Epithelial cell of proximal tubule (primary cell): ENCODE results near the gene KLHL40. TPM values are rescaled to one million over a fixed set of nuclear protein-coding genes. Genes with fewer than 3 reads are reported as not detected.

Experiments
- DNase-seq: peaks from one replicate; pipeline ENCODE4 v3.0.0-alpha.2; 2011; ENCODE audit warnings: low read depth
- H3K4me3 ChIP-seq: 2 replicates; pipeline ENCODE4 v1.5.1; 2011; ENCODE audit warnings: low read depth, mild to moderate bottlenecking, low read length
- total RNA-seq: library from RNA; depleted of rRNA; stranded (reverse); fragments of >200 nt; gene quantifications from 2 replicates; pipeline ENCODE4 v1.2.3, GENCODE V29; 2015
- TF ChIP-seq, protein P1 (sequence below): conservative IDR thresholded peaks from 2 replicates; pipeline ENCODE4 v1.5.1; 2012; ENCODE audit warnings: low read depth, mild to moderate bottlenecking, low read length

The KLHL40 gene
- total RNA-seq, 1 donor from 2014 or later, result not detected

DNA sequence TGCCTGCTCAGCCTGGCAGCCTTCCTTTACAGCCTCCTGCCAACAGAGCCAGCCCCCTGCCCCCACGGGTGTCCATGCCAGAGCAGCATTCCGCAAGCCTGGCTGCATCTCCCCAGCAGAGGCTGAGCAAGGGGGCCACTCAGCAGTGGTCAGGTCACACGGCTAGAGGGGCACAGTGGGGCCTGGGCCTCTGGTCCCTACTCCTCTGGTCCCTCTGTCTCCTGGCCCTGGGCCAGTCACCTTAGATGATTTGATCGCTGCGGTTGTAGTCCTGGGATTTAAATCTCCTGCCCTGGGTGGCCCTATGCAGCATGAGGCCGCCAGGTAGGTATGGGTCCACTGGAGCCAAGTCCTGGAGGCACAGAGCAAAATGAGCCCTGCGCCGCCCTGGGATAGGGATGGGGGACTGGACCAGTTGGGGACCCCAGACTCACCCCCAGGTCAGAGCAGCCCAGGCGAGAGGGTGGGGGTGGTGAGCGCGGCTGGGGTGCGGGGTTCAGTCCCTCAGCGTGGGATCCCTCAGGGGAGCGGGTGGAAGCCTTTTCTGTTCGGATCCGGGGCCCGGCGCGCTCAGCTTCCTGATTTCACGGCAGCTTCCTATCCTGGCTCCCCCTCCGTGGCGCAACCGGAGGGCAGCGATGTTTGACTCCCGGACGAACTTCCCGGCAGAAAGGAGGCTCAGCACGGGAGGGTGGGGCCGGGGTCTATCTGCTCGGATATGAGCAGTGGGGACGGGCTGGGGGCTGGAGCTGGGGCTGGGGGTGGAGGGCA lies 31.6 kb upstream of the KLHL40 start, which contains the start of gene ZBTB47:
Gene ZBTB47 (plus strand): TSS at position 138 of the 771 bp plus-strand sequence. CDS start 4,659 bp downstream, outside the sequence.
- H3K4me3 ChIP-seq, result peak within 1 kb of the TSS; percentile 81
- DNase-seq, result no peak
- TF ChIP-seq, protein P1, sequence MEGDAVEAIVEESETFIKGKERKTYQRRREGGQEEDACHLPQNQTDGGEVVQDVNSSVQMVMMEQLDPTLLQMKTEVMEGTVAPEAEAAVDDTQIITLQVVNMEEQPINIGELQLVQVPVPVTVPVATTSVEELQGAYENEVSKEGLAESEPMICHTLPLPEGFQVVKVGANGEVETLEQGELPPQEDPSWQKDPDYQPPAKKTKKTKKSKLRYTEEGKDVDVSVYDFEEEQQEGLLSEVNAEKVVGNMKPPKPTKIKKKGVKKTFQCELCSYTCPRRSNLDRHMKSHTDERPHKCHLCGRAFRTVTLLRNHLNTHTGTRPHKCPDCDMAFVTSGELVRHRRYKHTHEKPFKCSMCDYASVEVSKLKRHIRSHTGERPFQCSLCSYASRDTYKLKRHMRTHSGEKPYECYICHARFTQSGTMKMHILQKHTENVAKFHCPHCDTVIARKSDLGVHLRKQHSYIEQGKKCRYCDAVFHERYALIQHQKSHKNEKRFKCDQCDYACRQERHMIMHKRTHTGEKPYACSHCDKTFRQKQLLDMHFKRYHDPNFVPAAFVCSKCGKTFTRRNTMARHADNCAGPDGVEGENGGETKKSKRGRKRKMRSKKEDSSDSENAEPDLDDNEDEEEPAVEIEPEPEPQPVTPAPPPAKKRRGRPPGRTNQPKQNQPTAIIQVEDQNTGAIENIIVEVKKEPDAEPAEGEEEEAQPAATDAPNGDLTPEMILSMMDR, result no peak

DNA sequence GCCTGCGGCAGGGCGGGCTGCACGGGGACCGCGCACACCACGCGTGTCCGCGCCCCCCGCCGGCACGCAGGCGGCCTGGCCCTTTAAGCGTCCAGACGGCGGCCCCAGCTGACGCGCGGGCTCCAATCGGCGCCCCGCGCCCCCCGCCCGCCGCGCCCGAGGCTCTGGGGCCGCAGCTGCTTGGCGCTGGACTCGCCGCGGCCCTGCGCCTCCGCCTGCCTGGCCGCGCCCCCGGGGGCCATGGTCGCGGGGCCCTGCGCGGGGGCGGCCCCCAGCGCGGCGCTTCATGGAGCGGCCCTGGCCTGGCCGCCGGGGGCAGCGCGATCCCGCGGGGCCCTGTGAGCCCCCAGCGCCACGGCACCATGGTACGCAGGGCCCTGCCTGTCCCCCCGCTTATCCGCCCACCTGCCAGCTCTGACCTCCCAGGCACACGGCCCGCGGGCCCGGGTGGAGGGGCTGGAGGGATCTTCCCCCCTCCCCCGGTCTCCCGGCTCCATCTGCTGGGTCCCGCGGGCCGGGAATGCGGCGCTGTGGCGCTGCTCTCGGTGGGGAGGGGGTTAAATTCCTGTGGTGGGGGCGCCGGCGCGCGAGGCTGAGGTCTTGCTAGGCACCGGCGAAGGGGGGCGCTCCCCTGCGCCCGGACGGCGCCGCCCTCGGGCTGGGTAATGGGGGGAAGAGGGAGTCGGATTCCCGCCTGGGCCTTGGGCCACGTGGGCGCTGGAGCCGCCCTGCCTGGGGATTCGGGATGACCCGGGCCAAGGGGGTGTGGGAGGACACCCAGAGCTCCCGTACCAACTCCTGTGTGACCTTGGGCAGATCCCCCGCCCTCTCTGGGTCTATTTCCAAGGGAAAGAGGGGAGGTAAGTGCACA lies 30.8 kb upstream of the KLHL40 start:
- TF ChIP-seq, protein P1, result peak; percentile 23
- peak overlapping the region; percentile 81 for H3K4me3 ChIP-seq
- no peak for DNase-seq

DNA sequence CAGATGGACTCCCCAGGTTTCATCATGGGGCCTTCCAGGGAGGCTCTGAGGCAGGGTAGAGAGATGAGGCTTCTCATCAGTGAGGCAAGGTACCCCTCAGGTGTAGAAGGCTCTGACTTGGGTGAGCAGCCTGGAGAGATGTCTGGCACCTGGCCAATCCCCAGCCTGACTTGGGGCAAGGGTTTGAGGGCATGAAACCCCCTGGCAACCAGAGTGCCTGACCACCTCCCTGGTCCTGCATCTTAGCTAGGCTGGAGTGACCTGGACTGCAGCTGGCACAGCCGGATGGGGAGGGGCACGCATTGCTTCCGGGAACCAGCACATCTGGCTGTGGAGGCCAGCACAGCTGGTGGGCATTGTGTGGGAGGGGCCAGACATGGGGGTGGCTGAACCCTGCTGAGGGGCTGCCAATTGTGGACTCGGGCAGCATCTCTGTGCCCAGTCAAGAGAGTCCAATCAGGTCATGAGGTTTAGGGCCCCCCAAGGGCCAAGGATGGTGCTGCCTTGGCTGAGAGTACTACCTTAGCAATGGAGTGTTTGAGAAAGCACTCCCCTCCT lies 29.9 kb upstream of the KLHL40 start:
- TF ChIP-seq, protein P1, result no peak
- peak overlapping the region; percentile 81 for H3K4me3 ChIP-seq
- DNase-seq, result no peak

DNA sequence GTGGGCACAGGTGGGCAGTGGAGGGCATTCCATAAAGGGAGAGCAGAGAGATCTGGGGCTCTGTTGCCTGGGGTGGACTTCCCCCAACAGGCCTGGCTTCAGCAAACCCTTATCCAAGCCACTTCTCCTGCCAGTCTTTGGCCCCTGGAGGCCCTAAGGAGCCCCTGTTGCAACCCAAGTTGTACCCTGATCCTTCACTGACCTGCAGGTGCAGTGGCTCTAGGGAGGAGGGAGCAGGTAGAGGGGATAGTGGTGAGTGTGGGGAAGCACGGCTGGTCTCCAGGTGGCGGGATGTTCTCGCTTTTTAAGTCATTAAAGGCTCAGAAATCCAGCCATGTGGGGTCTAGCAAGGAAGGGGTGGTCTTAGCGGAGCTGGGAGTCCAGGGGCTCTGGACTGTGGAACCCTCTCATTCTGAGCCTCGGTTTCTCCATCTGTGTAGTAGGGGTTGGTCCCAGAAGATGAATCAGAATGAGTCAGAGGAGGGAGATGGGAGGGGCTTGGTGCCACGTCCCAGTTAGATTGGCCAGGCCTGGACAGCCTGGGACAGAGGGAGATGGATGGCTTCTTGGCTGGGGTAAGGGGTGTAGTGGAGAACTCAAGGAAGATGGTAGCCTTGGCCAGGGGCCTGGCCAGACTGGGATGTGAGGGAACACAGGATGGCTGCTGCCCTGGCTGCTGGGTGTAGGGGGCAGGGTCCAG lies 29.2 kb upstream of the KLHL40 start:
- DNase-seq, result no peak
- TF ChIP-seq, protein P1, result no peak
- H3K4me3 ChIP-seq, result no peak overlapping the region

DNA sequence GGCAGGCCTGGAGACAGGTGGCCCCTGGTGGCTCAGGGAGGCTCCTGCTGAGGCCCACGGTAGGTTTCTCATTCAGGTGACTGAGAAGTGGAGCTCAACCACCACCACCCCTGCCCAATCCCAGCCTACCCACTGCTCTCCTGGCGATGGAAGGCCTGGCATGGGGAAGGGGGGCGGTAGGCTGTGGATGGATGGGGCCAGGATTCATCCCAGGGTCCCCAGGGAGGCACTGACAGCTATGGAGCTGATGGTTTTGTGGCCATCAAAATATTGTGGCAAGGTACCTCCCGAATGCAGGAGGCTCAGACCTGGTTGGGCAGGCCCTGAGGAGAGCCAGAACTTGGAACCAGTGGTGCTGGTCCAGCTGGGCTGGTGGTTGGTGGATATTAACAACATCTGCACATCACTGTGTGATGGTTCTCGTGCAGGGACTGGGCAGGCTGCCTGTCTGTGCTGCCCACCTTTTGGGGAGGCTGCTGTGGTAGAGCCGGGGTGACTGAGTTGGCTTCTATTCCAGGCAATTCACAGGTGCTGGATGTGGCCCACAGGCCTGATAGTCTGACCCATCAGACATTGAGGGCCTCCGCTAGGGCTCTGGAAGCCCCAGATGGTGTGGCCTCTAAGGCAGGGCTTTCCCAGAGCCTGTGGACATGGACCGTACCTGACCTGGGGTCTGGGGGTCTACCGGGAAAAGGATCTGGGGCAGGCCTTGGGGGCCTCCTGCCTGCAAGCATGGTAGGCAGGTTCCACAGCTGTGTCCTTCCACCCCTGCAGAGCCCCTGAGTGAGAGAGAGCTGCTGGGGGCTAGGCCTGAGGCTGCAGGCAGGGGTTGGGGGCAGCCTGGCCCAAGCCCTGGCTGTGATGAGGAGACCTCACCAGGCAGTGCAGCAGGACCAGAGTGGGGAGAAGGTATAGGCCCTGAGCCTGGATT lies 28.4 kb upstream of the KLHL40 start:
- no peak for DNase-seq
- TF ChIP-seq, protein P1, result no peak
- no peak overlapping the region for H3K4me3 ChIP-seq

DNA sequence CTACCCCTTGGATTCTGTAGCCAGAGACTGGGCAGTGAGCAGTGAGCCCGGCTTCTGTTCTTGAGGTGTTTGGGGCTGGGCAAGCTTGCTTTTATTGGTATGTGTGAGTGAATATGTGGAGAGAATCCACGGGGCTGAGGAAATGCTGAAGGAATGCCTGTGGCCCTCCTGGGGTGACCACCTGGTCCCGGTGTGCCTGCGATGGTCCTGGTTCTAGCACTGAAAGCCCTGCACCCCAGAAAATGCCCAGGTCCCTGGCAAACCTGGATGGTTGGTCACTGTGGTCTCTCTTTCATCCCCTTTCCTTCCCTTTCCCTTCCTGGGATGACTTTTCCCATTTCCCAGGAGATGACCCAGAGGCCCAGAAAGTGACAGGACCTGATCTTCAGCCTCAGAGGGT lies 27.7 kb upstream of the KLHL40 start:
- H3K4me3 ChIP-seq, result no peak overlapping the region

More for the DNA sequence above, 27.7 kb upstream of the KLHL40 start:
- TF ChIP-seq, protein P1, result no peak
- no peak for DNase-seq
